ENCODE measurements around the gene PRAMEF14.
"Not testable (repeated sequence)": the region's sequence is repeated elsewhere in the genome, so short reads cannot be mapped to it uniquely, and the experiment has no call there.

GRCh38 chr1:13315281-13315680 is 31.7 kb downstream of the PRAMEF14 start, which contains the start of gene PRAMEF15:
- TF ChIP-seq POLR2A, POLR2AphosphoS5 (IDR thresholded peaks at IDR 0.05; ENCODE audit: low read depth, low read length): not testable (repeated sequence)
